H1 (cell line): ENCODE results near the gene DNAL4. TPM values are rescaled to one million over a fixed set of nuclear protein-coding genes. Genes with fewer than 3 reads are reported as not detected.

Experiments
- CTCF ChIA-PET: fragments of 300-600 bp; sonication (Branson Sonifier 250); formaldehyde crosslinking; loops from one replicate; lab custom pipeline; 2021; ENCODE audit not compliant: partially characterized antibody; lab: Charles Lee
- POLR2A ChIA-PET: fragments of 300-600 bp; sonication (Branson Sonifier 250); formaldehyde crosslinking; loops from one replicate; lab custom pipeline; 2021; ENCODE audit warnings: inconsistent platforms; ENCODE audit not compliant: partially characterized antibody; lab: Charles Lee
- DNase-seq, 2 experiments: peaks; one replicate each; pipeline versions ENCODE4 v3.0.0 to v3.0.0-alpha.2; 2010 to 2022; ENCODE audit warnings: low spot score in 2 of 2, low read depth in 1 of 2, mixed read lengths in 1 of 2
- FAIRE-seq: peaks from 2 replicates; lab custom pipeline; 2011; peaks lifted over from hg19 to GRCh38; lab: Jason Lieb, UNC
- H2AFZ ChIP-seq: 2 replicates; pipeline ENCODE4 v1.8.1; 2012; ENCODE audit warnings: low read length, inconsistent platforms
- H2AK5ac ChIP-seq: 2 replicates; pipeline ENCODE4 v1.6.1; 2013; ENCODE audit warnings: low read depth, low read length
- H2BK120ac ChIP-seq: replicated peaks from 2 replicates; pipeline ENCODE3; 2013; ENCODE audit warnings: low read depth, low read length, inconsistent platforms
- H2BK12ac ChIP-seq: 2 replicates; pipeline ENCODE4 v1.6.1; 2013; ENCODE audit warnings: low read depth, low read length
- H2BK15ac ChIP-seq: 2 replicates; pipeline ENCODE4 v1.6.1; 2013; ENCODE audit warnings: low read length
- H2BK20ac ChIP-seq: 2 replicates; pipeline ENCODE4 v1.6.1; 2013; ENCODE audit warnings: low read length
- H2BK5ac ChIP-seq: 2 replicates; pipeline ENCODE4 v1.6.1; 2013; ENCODE audit warnings: low read depth, low read length
- H3K14ac ChIP-seq: 2 replicates; pipeline ENCODE4 v1.6.1; 2013; ENCODE audit warnings: inconsistent platforms; ENCODE audit not compliant: insufficient read length
- H3K18ac ChIP-seq: 2 replicates; pipeline ENCODE4 v1.6.1; 2013; ENCODE audit warnings: low read length; ENCODE audit errors: extremely low read depth
- H3K23ac ChIP-seq: 2 replicates; pipeline ENCODE4 v1.6.1; 2013; ENCODE audit warnings: inconsistent platforms; ENCODE audit not compliant: insufficient read length
- H3K23me2 ChIP-seq: 2 replicates; pipeline ENCODE4 v1.6.1; 2013; ENCODE audit warnings: low read depth, low read length
- H3K27ac ChIP-seq: 2 replicates; pipeline ENCODE4 v1.6.1; 2011; ENCODE audit warnings: low read depth, low read length, inconsistent platforms
- H3K27me3 ChIP-seq, 4 experiments: replicated peaks in 1 of 4; 1 replicate in 1 of 4; 2 replicates in 3 of 4; pipeline versions ENCODE4 v1.6.1 to v1.8.1; 2011 to 2013; ENCODE audit warnings: low read length in 3 of 4, mild to moderate bottlenecking in 3 of 4, inconsistent platforms in 2 of 4, mixed read lengths in 2 of 4, moderate library complexity in 1 of 4; ENCODE audit not compliant: control insufficient read depth in 3 of 4, insufficient read depth in 3 of 4; ENCODE audit errors: extremely low read depth in 1 of 4
- H3K36me3 ChIP-seq, 4 experiments: 2 replicates each; pipeline versions ENCODE4 v1.6.1 to v1.8.1; 2011 to 2013; ENCODE audit warnings: mild to moderate bottlenecking in 4 of 4, low read length in 3 of 4, moderate library complexity in 2 of 4, control low read depth in 1 of 4, inconsistent platforms in 1 of 4; ENCODE audit not compliant: insufficient read depth in 4 of 4, control insufficient read depth in 2 of 4
- H3K4ac ChIP-seq: replicated peaks from 2 replicates; pipeline ENCODE3; 2013; ENCODE audit warnings: low read length, low read depth, mixed read lengths, inconsistent platforms; ENCODE audit not compliant: insufficient read length
- H3K4me1 ChIP-seq, 4 experiments: replicated peaks in 1 of 4; 1 replicate in 1 of 4; 2 replicates in 3 of 4; pipeline versions ENCODE4 v1.6.1 to v1.8.1; 2011 to 2013; ENCODE audit warnings: low read length in 3 of 4, inconsistent platforms in 2 of 4, mixed read lengths in 1 of 4; ENCODE audit not compliant: insufficient read depth in 4 of 4, control insufficient read depth in 3 of 4
- H3K4me2 ChIP-seq, 2 experiments: 2 replicates each; pipeline versions ENCODE4 v1.6.1 to v1.8.1; 2011 to 2013; ENCODE audit warnings: low read depth in 2 of 2, low read length in 2 of 2, control low read depth in 1 of 2, inconsistent platforms in 1 of 2, mild to moderate bottlenecking in 1 of 2; ENCODE audit not compliant: insufficient read depth in 1 of 2
- H3K4me3 ChIP-seq, 4 experiments: fragments of 200-600, 300-600 bp in 1 of 4; sonication (generic), shearing (Covaris generic), sonication (Bioruptor Twin) in 1 of 4; 2 replicates each; pipeline versions ENCODE4 v1.5.1 to v1.8.1; 2011 to 2016; ENCODE audit warnings: low read length in 4 of 4, low read depth in 3 of 4, control low read depth in 2 of 4, inconsistent platforms in 2 of 4, mild to moderate bottlenecking in 2 of 4, mixed read lengths in 1 of 4, moderate library complexity in 1 of 4; ENCODE audit not compliant: insufficient read depth in 2 of 4; ENCODE audit errors: extremely low read depth in 1 of 4
- H3K56ac ChIP-seq: replicated peaks from 2 replicates; pipeline ENCODE3; 2013; ENCODE audit warnings: low read depth, mild to moderate bottlenecking, mixed read lengths, low read length, inconsistent platforms; ENCODE audit not compliant: insufficient read length
- H3K79me1 ChIP-seq: 2 replicates; pipeline ENCODE4 v1.6.1; 2013; ENCODE audit warnings: low read depth, low read length, control low read depth
- H3K79me2 ChIP-seq, 2 experiments: 2 replicates each; pipeline versions ENCODE4 v1.6.1 to v1.8.1; 2012 to 2013; ENCODE audit warnings: low read length in 2 of 2, mild to moderate bottlenecking in 2 of 2, inconsistent platforms in 1 of 2; ENCODE audit not compliant: insufficient read depth in 2 of 2, control insufficient read depth in 1 of 2
- H3K9ac ChIP-seq, 4 experiments: replicated peaks in 1 of 4; 1 replicate in 1 of 4; 2 replicates in 3 of 4; pipeline versions ENCODE4 v1.6.1 to v1.8.1; 2011 to 2013; ENCODE audit warnings: low read depth in 3 of 4, low read length in 3 of 4, control low read depth in 2 of 4, mild to moderate bottlenecking in 2 of 4, moderate library complexity in 2 of 4, inconsistent platforms in 1 of 4; ENCODE audit errors: extremely low read depth in 1 of 4
- H3K9me3 ChIP-seq, 2 experiments: 2 replicates each; pipeline versions ENCODE4 v1.6.1 to v1.8.1; 2012 to 2013; ENCODE audit warnings: mild to moderate bottlenecking in 2 of 2, moderate library complexity in 2 of 2, control low read depth in 1 of 2, inconsistent platforms in 1 of 2, low read depth in 1 of 2, low read length in 1 of 2, mixed read lengths in 1 of 2; ENCODE audit not compliant: insufficient read depth in 2 of 2
- H4K20me1 ChIP-seq, 2 experiments: replicated peaks in 1 of 2; 2 replicates each; pipeline versions ENCODE3 to v1.8.1; 2011 to 2013; ENCODE audit warnings: inconsistent platforms in 2 of 2, low read length in 2 of 2, mild to moderate bottlenecking in 1 of 2; ENCODE audit not compliant: insufficient read depth in 2 of 2, control insufficient read depth in 1 of 2
- H4K5ac ChIP-seq: 2 replicates; pipeline ENCODE4 v1.6.1; 2013; ENCODE audit warnings: low read length, low read depth, mixed read lengths, inconsistent platforms; ENCODE audit not compliant: insufficient read length
- H4K8ac ChIP-seq: 2 replicates; pipeline ENCODE4 v1.8.0; 2013; ENCODE audit warnings: mild to moderate bottlenecking, moderate library complexity, low read length, inconsistent platforms; ENCODE audit not compliant: insufficient read depth; ENCODE audit errors: extremely low read depth
- H4K91ac ChIP-seq: replicated peaks from 2 replicates; pipeline ENCODE3; 2013; ENCODE audit warnings: low read length, mixed read lengths, inconsistent platforms; ENCODE audit not compliant: insufficient read length
- CEBPB ChIP-seq: IDR thresholded peaks from 2 replicates; pipeline ENCODE4 v1.6.1; 2012; ENCODE audit warnings: low read depth, low read length
- CREB1 ChIP-seq: IDR thresholded peaks from 2 replicates; pipeline ENCODE4 v1.6.1; 2012; ENCODE audit warnings: inconsistent platforms
- GABPA ChIP-seq: IDR thresholded peaks from 2 replicates; pipeline ENCODE4 v1.6.1; 2011; ENCODE audit warnings: mild to moderate bottlenecking, low read length, moderate library complexity, borderline replicate concordance; ENCODE audit not compliant: insufficient read depth
- PHF8 ChIP-seq: fragments of 200-600 bp; sonication (generic); conservative IDR thresholded peaks from 2 replicates; pipeline ENCODE4 v1.7.1; 2012; ENCODE audit warnings: low read depth, mild to moderate bottlenecking, inconsistent platforms, low read length, moderate library complexity
- SP1 ChIP-seq: IDR thresholded peaks from 2 replicates; pipeline ENCODE4 v1.6.1; 2011; ENCODE audit warnings: low read depth, low read length
- TBP ChIP-seq: IDR thresholded peaks from 2 replicates; pipeline ENCODE4 v1.6.1; 2011; ENCODE audit warnings: low read depth, low read length, improper control_type of control experiment
- WGBS, 2 experiments: shearing (Covaris generic) in 1 of 2; methylation state at CpG; one replicate each; pipeline versions ENCODE4 v1.1.6 to v1.1.7; 2013 to 2015; ENCODE audit warnings: low lambda C conversion rate in 2 of 2, mixed read lengths in 2 of 2, inconsistent platforms in 1 of 2, low coverage in 1 of 2, missing lambda C conversion rate in 1 of 2; ENCODE audit not compliant: insufficient replicate concordance in 2 of 2, insufficient coverage in 1 of 2, insufficient read length in 1 of 2; ENCODE audit errors: extremely low coverage in 1 of 2, missing lambda C conversion rate in 1 of 2; 5-methylcytosine and 5-hydroxymethylcytosine counted together
- polyA plus RNA-seq, 7 experiments: library from polyadenylated mRNA; depleted of rRNA in 3 of 7; stranded (reverse) in 5 of 7; unstranded in 2 of 7; fragments of >200 nt in 5 of 7; fragments of 200-250 nt in 2 of 7; gene quantifications; 1 replicate in 5 of 7; 2 replicates in 1 of 7; 4 replicates in 1 of 7; pipeline versions ENCODE4 v1.2.1 to v1.2.3, GENCODE V29; 2011 to 2013; ENCODE audit warnings: missing spikeins in 2 of 7, mixed read lengths in 2 of 7
- total RNA-seq: library from RNA; stranded (reverse); fragmentation: NEBNext Ultra II Directional; extraction: Animal tissue kit (Norgen Biotek cat#: 25700); gene quantifications from 2 replicates; pipeline ENCODE4 v1.2.1, GENCODE V29; 2021

DNAL4 gene
- total and polyA plus RNA-seq, 2 of the 8 experiments (the other 6 are each of a cell fraction or from before 2014, with no cell fraction given): 8.8 to 14.0 TPM

GRCh38 chr22:38793317-38793716 lies 626 bp downstream of the DNAL4 start:
- Histone ChIP-seq H2BK12ac (no peak overlapping the region), H3K4me1 (peaks cover 0 to 4% (median 0%) of the 10 kb centered on the region in 4 experiments; a peak in 1 of 7 replicates), H3K18ac (0 out of 2 replicates have a peak overlapping the region, but pooled peaks have one; percentile 35), H2BK15ac (no peak overlapping the region), H3K9ac (peak overlapping the region; percentile 26 to 85 (median 46); a peak in 6 of 7 replicates), H3K4me3 (peak overlapping the region; percentile 61 to 86 (median 62)), H3K79me1 (no peaks in the 10 kb centered on the region), H3K36me3 (no peaks in the 10 kb centered on the region), H2BK5ac (no peak overlapping the region), H4K91ac (no peak overlapping the region), H2AK5ac (no peak overlapping the region), H3K27me3 (peaks cover 0 to 9% (median 1%) of the 10 kb centered on the region in 4 experiments; a peak in 4 of 7 replicates), H4K8ac (no peak overlapping the region; the same call in 1 of the 2 replicates), H4K20me1 (no peaks in the 10 kb centered on the region), H3K4me2 (peak overlapping the region; percentile 78 to 91), H3K9me3 (no peaks in the 10 kb centered on the region), H3K23me2 (peaks cover 5% of the 10 kb centered on the region), H3K27ac (no peak overlapping the region), H3K56ac (no peak overlapping the region), H3K23ac (no peak overlapping the region), H4K5ac (no peak overlapping the region), H2BK120ac (no peak overlapping the region), H3K79me2 (no peaks in the 10 kb centered on the region), H3K4ac (no peak overlapping the region), H2BK20ac (no peak overlapping the region), H2AFZ (peak overlapping the region; percentile 66), H3K14ac (no peak overlapping the region)
- POLR2A ChIA-PET: no interaction called here
- FAIRE-seq: no peak
- CTCF ChIA-PET: interaction anchor here (0.9 kb wide), 1 partner anchor 24 kb away, joined by 3 read pairs; no protein-coding TSS in a partner anchor
- no peak for DNase-seq
- TF ChIP-seq PHF8 (no peak), SP1 (no peak), CREB1 (no peak), GABPA (no peak), TBP (no peak), CEBPB (no peak)
- WGBS, 2 experiments: 40% methylated on average over 9 of the region's 9 CpGs; no CpG with 5 or more reads in 1 of the 2 experiments
